ENCODE measurements around the gene CYSRT1. TPM values are rescaled to one million over a fixed set of nuclear protein-coding genes. Genes with fewer than 3 reads are reported as not detected.

Gene CYSRT1
- total RNA-seq, 4 donors from 2014 or later = 0.94 to 2.3 (median 1.3) TPM; not detected in 1

GRCh38 chr9:137265496-137266161 lies 40.7 kb downstream of the CYSRT1 start:
- H3K27ac ChIP-seq = no peak overlapping the region
- H3K36me3 ChIP-seq = peaks cover 20 to 34% of the 10 kb centered on the region in 2 donors
- H3K9me3 ChIP-seq = no peaks in the 10 kb centered on the region
- no peak for TF ChIP-seq POLR2A (IDR thresholded peaks at IDR 0.05)
- no peak for TF ChIP-seq CTCF (IDR thresholded peaks at IDR 0.05)
- 87 to 93% methylated on average over 17 to 23 of the region's 29 CpGs for WGBS, 2 donors
- no peak for DNase-seq
- H3K27me3 ChIP-seq = no peaks in the 10 kb centered on the region
- peaks cover 0 to 5% of the 10 kb centered on the region in 2 donors for H3K4me1 ChIP-seq
- no peak overlapping the region for H3K4me3 ChIP-seq (replicated peaks in 1 of 3)
- intact Hi-C loops (cut with DNase I) = no loop called here

- Histone ChIP-seq H3K27ac (no peak overlapping the region), H3K9me3 (no peaks in the 10 kb centered on the region), H3K36me3 (peaks cover 20 to 34% of the 10 kb centered on the region in 2 donors), H3K4me1 (peaks cover 0 to 5% of the 10 kb centered on the region in 2 donors), H3K27me3 (no peaks in the 10 kb centered on the region), H3K4me3 (replicated peaks in 1 of 3) (no peak overlapping the region)
- intact Hi-C loops (cut with DNase I) = no loop called here
- no peak for DNase-seq
- TF ChIP-seq POLR2A (IDR thresholded peaks at IDR 0.05) (no peak), CTCF (IDR thresholded peaks at IDR 0.05) (no peak)
- 84 to 86% methylated on average over 7 to 13 of the region's 15 CpGs for WGBS, 2 donors
These were observed 41.2 kb downstream of the CYSRT1 start for GRCh38 chr9:137266162-137266527.

- Histone ChIP-seq H3K9me3 (no peaks in the 10 kb centered on the region), H3K27ac (no peak overlapping the region), H3K27me3 (no peaks in the 10 kb centered on the region), H3K4me3 (replicated peaks in 1 of 3) (no peak overlapping the region), H3K4me1 (peaks cover 0 to 5% of the 10 kb centered on the region in 2 donors), H3K36me3 (peaks cover 20 to 34% of the 10 kb centered on the region in 2 donors)
- TF ChIP-seq CTCF (IDR thresholded peaks at IDR 0.05) (no peak), POLR2A (IDR thresholded peaks at IDR 0.05) (no peak)
- intact Hi-C loops (cut with DNase I) = no loop called here
- WGBS, 2 donors = 90 to 96% methylated on average over 24 to 33 of the region's 34 CpGs
- DNase-seq = no peak
These were observed 41.8 kb downstream of the CYSRT1 start for GRCh38 chr9:137266585-137267453.

GRCh38 chr9:137267933-137268355 lies 43.0 kb downstream of the CYSRT1 start:
- Histone ChIP-seq H3K9me3 (no peaks in the 10 kb centered on the region), H3K4me1 (peaks cover 0 to 5% of the 10 kb centered on the region in 2 donors), H3K36me3 (peaks cover 29 to 44% of the 10 kb centered on the region in 2 donors), H3K4me3 (replicated peaks in 1 of 3) (no peak overlapping the region), H3K27me3 (no peaks in the 10 kb centered on the region), H3K27ac (no peak overlapping the region)
- DNase-seq = no peak
- 83 to 89% methylated on average over 5 to 6 of the region's 6 CpGs for WGBS, 2 donors
- intact Hi-C loops (cut with DNase I) = no loop called here
- TF ChIP-seq POLR2A (IDR thresholded peaks at IDR 0.05) (no peak), CTCF (IDR thresholded peaks at IDR 0.05) (no peak)
